Kasumi-1 (cell line): ENCODE measurements around the gene CRYAA.
"Not testable (repeated sequence)": the region's sequence is repeated elsewhere in the genome, so short reads cannot be mapped to it uniquely, and the experiment has no call there.

Experiments used
- DNase-seq, 2 experiments: peaks; one replicate each; lab custom pipeline; 2025; lab: John Stamatoyannopoulos, UW

CRYAA gene

DNA sequence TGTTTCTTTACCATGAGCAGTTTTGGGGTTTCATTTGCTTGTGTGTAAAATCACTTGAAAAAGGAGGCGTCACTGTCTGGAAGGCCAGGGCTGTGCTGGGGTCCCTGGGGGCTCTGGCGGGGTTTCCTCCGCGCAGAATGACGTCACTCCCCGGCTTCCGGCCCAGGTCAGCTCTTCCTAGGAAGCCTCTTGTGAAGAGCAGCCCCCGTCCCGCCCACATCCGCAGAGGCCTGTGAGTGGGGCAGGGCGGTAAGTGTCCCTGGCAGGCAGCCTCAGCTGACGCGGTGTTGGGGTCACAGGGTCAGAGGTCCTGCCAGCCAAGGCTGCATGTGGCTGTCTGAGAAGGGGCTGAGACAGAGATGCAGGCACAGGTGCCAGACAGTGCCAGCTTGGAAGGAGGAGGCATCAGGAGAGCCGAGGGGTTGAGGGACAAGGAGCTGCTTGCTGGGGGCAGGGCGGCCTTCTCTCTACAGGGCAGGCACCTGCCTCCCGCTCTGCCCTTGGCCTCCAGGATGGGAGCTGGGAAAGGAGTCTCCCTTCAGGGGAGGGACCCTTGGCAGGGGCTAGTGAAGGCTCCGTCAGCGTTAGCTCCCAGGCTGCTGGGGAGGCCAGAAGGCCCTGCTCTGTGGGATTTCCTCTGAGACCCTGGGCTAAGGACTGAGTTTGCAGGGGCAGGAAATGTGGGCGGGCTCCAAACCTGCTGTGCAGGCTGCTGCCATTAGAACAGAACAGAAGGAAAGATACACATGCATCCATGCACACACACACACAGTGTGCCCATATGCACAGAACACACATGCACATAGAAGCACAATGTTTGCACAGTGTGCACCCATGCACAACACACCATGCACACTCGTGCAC lies 8.5 kb downstream of the CRYAA start:
- DNase-seq = not testable (repeated sequence)

- DNase-seq = not testable (repeated sequence)
Observed at GRCh38 chr21:43178175-43178826, 9.5 kb downstream of the CRYAA start.

DNA sequence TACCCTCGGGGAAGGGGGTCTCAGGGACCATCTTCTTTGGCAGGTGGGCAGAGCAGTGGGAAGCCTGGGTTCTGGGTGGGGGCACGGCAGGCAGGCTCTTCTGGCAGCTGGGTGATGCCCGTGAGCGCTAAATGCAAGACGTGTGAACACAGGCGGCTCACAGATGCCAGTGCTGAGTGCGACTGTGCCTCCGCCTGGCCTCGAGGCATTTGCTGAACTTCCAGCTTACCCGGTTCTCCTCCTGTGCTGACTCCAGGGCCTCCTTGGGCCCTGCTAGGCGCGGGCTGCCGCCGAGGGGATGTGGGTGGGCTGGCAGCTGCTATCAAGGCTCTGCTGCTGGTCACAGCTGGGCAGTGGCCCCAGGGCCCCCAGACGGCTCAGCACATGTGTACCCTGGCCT lies 12.2 kb downstream of the CRYAA start:
- DNase-seq = not testable (repeated sequence)

DNA sequence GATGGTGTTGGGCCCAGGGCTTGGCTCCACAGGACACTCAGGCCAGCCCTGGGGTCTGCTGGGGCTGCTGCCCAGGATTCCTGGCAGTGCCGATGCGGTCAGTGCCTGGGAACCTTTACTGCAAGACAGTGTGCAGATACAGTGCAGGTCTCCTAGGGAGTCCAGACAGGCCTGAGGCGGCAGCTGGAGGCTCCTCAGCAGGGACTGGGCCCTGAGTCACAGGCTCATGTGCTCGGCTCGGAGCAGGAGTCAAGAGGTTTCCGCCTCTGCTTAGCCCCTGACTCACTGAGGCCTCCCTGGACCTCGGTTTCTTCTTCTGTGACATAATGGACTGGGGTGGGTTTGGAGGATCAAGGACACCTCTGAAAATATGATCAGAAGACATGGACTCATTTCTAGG lies 18.5 kb downstream of the CRYAA start:
- DNase-seq = not testable (repeated sequence)

GRCh38 chr21:43187715-43188114 lies 18.9 kb downstream of the CRYAA start:
- DNase-seq = no peak

DNA sequence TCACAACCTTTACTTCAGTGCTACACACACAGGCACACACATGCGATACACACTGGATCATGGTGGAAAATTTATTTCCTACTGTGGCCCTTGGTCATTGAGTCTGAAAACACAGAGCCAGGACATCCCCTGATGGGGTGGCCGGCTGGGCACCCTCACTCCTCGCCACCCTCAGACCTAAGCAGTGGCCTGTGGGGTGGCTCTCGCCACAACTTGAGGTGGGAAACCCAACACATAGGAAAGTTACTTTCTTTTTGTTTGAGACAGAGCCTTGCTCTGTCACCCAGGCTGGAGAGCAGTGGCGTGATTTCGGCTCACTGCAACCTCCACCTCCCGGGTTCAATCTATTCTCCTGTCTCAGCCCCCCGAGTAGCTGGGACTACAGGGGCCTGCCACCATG lies 19.4 kb downstream of the CRYAA start:
- no peak for DNase-seq

DNA sequence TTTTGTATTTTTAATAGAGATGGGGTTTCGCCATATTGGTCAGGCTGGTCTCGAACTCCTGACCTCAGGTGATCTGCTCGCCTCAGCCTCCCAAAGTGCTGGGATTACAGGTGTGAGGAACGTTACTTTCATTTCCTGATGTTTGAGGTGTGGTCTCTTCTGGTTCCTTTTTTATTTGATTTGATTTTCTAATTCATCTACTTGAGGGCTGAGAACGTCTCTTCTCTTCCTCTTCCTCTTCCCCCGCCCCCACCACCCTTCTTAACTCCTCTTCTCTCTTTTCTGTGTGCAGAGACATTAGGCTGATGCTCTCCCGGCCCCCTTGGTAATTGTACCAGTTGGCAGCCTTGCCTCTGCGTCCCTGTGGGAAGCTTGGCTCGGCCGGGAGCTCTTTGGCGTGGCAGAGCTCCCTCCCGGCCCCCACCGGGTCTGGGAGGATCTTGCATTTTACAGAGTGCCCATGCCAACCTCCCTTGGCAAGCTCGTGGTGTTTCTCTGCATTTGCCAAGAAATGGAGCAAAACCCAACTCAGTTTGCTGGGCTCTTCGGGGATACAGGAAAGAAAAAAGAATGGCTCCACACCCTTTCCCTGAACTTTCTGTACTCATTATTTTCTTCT lies 19.9 kb downstream of the CRYAA start:
- no peak for DNase-seq

DNA sequence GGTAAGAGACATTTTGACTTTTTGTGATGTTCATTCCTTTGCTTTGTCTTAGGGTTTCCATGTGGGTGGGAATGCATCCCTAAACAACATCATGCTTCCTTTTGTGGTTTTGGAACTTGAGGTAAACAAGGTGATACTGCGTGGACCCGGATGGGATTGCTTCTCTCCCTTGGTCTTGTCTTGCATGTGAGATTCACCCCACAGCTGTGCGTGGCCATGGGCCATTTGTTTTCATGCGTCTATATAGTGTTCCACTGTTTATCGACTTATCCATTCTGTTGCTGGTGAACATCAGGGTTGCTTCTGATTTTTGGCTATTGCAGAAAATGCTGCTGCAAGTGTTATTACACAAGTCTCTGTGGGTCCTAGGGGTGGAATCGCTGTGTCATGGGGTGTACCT lies 21.1 kb downstream of the CRYAA start:
- no peak for DNase-seq

DNA sequence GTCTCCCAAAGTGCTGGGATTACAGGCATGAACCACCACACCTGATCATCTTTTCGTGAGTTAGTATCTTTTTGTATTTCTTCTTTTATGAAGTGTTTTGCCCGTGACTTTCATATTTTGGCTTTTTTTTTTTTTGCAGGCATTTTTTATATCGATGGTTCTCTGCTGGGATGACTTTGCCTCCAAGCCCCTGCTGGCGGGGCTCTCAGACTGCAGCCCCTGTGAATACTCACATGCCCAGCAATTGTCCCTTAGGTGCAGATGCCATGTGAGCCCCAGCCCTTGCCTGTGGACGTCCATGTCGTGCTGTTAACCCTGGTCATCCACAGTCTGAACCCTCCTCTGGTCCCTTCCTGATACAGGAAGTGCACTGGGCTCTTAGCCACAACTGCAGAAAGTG lies 21.7 kb downstream of the CRYAA start:
- no peak for DNase-seq

DNA sequence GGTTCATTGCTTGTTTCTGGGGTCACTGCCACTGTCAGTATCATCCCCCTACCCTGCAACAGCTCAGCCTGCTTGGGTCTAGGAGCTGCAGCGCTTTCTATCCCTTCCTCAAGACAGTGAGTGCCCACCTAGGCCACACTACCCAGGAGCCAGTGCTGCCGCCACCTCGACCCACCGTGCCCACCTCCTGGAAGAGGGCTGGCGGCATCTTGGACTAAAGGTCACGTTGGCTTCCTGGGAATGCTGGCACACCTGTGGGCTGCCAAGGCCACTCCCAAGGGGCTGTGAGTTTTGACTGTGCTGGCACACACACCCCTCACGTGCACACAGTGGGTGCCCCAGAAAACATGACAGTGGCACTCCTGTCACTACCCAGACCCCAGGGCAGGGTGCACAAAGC lies 22.1 kb downstream of the CRYAA start:
- no peak for DNase-seq

- no peak for DNase-seq
Observed at GRCh38 chr21:43191521-43191920, 22.7 kb downstream of the CRYAA start.

- DNase-seq = no peak
Observed at GRCh38 chr21:43191971-43192370, 23.2 kb downstream of the CRYAA start.

- no peak for DNase-seq
Observed at GRCh38 chr21:43192501-43193081, 23.8 kb downstream of the CRYAA start.

DNA sequence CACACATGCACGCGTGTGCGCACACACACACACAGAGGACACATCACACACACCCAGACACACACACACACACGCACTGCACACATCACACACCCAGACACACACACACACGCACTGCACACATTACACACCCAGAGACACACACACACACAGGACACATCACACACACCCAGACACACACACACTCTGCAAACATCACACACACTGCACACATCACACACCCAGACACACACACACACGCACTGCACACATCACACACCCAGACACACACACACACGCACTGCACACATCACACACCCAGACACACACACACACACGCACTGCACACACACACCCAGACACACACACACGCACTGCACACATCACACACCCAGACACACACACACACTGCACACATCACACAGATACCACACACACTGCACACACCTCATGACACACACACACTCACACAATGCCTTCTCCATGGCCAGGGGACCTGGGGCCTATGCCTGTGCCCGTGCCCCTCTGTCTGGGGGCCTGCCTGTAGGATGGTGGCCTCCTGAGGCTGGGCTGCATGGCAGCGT lies 24.4 kb downstream of the CRYAA start:
- no peak for DNase-seq

DNA sequence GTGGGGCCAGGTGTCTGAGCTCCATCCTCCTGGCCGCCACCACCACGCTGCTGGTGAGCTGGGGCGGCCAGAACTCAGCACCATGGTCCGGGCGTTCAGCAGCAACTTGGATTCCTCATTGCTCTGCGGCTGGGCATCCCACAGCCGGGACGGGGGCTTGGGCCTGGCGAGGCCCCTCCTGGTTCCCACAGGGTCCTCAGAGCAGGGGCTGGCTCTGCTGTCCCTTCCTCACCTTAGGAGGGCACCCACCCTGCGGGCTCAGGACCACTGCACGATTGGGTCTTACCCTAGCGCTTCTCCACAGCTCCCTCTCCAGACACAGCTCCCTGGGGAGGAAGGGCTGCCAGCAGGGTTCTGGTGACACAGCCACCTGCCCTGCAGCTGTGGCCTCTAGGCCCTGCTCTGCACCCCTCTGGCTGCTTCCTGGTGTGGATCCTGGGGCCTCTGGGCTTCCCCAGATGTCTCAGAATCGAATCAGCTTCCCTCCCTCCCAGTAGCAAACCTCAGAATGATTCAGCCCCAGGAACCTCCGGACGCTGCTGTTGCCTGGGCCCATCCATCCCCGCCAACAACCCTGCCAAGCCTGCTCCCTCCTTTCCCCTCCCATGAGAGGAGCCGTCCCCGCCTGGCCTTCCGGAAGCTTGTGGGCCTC lies 25.0 kb downstream of the CRYAA start:
- DNase-seq = no peak

DNA sequence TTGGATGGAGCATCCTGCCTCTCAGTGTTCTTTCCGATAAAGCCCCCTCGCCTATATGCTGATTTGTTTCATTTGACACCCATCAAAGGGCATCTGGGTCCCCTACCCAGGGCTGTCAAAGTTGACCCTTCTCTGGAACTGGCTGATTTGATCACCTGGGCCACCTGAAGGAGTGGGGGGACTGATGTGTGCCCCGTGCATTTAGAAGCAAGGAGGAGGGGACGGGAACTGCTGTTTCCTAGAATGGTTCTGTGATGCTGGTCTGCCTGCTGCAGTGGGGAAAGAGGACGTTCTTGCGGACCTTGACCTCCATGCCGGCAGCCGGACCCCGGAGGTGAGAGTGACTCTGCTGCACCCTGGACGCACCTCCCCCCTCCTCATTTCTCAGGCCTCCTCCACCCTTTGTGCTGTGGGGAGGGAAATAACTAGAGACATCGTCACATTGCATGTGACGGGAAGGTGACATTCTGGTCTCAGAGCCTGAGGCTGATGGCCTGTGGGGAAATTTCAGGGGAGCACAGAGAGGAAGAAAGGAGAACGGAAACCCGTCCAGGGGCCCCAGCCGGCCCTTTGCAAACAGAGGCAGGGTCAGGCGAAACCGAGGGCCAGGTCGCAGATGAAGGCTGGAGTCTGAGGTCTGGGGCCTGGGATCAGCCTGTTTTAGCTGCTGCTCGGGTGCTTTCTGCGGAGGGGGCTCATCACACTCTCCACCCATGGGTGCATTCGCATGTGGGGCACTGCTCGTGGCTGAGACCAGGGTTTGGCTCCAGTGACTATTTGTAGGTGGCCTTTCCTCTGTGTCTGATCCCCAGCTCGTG lies 25.7 kb downstream of the CRYAA start:
- no peak for DNase-seq

GRCh38 chr21:43195121-43196021 lies 26.6 kb downstream of the CRYAA start:
- no peak for DNase-seq

- no peak for DNase-seq
Observed at GRCh38 chr21:43196826-43197225, 28.0 kb downstream of the CRYAA start.

GRCh38 chr21:43198376-43198775 lies 29.6 kb downstream of the CRYAA start:
- DNase-seq = no peak

GRCh38 chr21:43201491-43201890 lies 32.7 kb downstream of the CRYAA start:
- DNase-seq = no peak
